ENCODE measurements around the gene CPNE9.

DNA sequence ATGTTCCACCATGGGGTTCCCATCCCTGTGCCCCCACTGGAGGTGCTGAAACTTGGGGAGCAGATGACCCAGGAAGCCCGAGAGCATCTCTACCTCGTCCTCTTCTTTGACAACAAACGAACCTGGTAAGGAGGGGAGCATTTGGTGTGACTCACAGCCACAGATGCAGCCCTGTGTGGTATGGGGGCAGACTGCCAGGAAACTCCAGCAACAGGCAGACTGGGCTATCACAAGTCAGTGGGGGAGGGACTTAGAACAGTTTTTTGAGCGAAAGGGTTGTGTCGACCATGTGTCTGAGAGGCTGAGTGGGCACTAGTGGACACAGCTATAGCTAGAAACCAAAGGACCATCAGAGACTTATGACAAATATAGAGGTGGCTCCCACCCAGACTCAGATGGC is 42.7 kb downstream of the CPNE9 start:
- TF ChIP-seq, protein P1, sequence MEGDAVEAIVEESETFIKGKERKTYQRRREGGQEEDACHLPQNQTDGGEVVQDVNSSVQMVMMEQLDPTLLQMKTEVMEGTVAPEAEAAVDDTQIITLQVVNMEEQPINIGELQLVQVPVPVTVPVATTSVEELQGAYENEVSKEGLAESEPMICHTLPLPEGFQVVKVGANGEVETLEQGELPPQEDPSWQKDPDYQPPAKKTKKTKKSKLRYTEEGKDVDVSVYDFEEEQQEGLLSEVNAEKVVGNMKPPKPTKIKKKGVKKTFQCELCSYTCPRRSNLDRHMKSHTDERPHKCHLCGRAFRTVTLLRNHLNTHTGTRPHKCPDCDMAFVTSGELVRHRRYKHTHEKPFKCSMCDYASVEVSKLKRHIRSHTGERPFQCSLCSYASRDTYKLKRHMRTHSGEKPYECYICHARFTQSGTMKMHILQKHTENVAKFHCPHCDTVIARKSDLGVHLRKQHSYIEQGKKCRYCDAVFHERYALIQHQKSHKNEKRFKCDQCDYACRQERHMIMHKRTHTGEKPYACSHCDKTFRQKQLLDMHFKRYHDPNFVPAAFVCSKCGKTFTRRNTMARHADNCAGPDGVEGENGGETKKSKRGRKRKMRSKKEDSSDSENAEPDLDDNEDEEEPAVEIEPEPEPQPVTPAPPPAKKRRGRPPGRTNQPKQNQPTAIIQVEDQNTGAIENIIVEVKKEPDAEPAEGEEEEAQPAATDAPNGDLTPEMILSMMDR (IDR thresholded peaks at IDR 0.05 in 4 of 5, conservative IDR thresholded peaks at IDR 0.05 in 1 of 5) = no peak
- no peak for TF ChIP-seq POLR2A (IDR thresholded peaks at IDR 0.05)
